ENCODE measurements around the gene IFT20.

- TF ChIP-seq CTCF (conservative IDR thresholded peaks at IDR 0.05; ENCODE audit: low read length): no peak
- no peak for TF ChIP-seq EZH2phosphoT487 (IDR thresholded peaks at IDR 0.05; ENCODE audit: borderline replicate concordance, low read depth, low read length)
Observed at GRCh38 chr17:28341516-28341915, 6.2 kb upstream of the IFT20 start.

All from OCI-LY7 (cell line).